22Rv1 (cell line): ENCODE measurements around the gene CBY2.

Experiments
- ZFX ChIP-seq: fragments of 450-650 bp; IDR thresholded peaks from 2 replicates; pipeline ENCODE4 v1.6.1; 2017; ENCODE audit warnings: antibody characterized with exemption, borderline replicate concordance
- TF ChIP-seq, protein P1 (sequence below): fragments of 450-650 bp; IDR thresholded peaks from 2 replicates; pipeline ENCODE4 v1.5.1; 2017; ENCODE audit warnings: mild to moderate bottlenecking

DNA sequence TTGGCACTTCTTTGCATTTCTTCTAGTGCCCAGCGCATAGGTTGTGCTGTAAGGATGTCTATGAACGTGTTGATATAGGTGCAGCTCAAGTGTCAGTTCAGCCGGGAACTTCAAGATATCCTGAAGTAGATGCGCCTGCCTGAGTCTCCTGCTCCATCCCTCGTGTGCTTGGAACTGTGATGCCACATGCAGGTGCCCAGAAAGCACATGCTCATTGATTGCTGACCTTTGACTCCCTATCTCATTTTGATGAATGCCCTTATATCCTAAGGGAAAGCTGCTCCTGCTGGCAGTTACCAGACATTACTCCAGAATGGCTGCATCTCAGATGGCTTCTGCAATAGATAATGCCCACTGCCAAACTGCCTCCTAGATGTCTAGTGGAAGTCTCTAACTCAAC lies 40.9 kb downstream of the CBY2 start:
- TF ChIP-seq, protein P1, sequence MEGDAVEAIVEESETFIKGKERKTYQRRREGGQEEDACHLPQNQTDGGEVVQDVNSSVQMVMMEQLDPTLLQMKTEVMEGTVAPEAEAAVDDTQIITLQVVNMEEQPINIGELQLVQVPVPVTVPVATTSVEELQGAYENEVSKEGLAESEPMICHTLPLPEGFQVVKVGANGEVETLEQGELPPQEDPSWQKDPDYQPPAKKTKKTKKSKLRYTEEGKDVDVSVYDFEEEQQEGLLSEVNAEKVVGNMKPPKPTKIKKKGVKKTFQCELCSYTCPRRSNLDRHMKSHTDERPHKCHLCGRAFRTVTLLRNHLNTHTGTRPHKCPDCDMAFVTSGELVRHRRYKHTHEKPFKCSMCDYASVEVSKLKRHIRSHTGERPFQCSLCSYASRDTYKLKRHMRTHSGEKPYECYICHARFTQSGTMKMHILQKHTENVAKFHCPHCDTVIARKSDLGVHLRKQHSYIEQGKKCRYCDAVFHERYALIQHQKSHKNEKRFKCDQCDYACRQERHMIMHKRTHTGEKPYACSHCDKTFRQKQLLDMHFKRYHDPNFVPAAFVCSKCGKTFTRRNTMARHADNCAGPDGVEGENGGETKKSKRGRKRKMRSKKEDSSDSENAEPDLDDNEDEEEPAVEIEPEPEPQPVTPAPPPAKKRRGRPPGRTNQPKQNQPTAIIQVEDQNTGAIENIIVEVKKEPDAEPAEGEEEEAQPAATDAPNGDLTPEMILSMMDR = no peak
- no peak for TF ChIP-seq ZFX
